ENCODE data around the gene DVL1.

DNA sequence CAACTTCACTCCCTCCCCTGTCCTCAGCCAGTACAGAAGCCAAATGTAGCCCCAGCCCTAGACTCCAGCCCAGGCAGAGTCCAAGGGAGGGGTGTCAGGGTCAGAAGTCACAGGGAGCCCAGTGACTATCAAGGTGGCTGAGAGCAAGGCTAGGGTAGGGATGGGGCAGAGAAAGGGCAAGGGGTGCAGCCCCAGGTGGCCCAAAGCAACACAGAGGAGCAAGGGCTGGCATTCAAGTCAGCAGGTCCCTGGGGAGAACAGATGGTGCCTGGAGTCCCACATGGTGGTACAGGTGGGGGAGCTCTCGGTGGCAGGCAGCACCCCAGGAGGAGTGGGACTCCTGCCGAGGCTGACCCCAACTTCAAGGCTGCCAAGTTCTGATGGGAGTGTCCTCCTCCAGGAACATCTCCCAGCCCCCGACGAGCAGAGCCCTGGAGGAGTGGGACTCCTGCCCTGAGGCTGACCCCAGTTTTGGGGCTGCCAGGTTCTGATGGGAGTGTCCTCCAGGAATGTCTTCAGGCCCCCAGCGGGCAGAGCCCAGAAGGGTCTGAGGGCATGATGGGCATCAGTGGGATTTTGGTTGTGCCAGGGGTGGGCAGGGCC is 3.7 kb upstream of the DVL1 start:
- no peak for TF ChIP-seq POLR2AphosphoS5 (IDR thresholded peaks at IDR 0.05; ENCODE audit: low read depth, low read length)
- TF ChIP-seq TAF1 (IDR thresholded peaks at IDR 0.05; ENCODE audit: borderline replicate concordance, insufficient read depth, low read length), result no peak
- no peak for TF ChIP-seq SIN3A (IDR thresholded peaks at IDR 0.05; ENCODE audit: borderline replicate concordance, insufficient read depth, low read length)
